Fibroblast of lung (primary cell): ENCODE results near the gene CA4. TPM values are rescaled to one million over a fixed set of nuclear protein-coding genes. Genes with fewer than 3 reads are reported as not detected.
"Not testable (repeated sequence)": the region's sequence is repeated elsewhere in the genome, so short reads cannot be mapped to it uniquely, and the experiment has no call there.

Source experiments
- DNase-seq, 2 donors: peaks; one replicate each; pipeline versions ENCODE4 v3.0.0 to v3.0.0-alpha.2; 2010; ENCODE audit warnings: low read depth in 2 of 2
- H2AFZ ChIP-seq: 2 replicates; pipeline ENCODE4 v1.5.1; 2012; ENCODE audit warnings: low read length, control low read depth, inconsistent platforms
- H3K27ac ChIP-seq: 2 replicates; pipeline ENCODE4 v1.5.1; 2011; ENCODE audit warnings: low read length, control low read depth; ENCODE audit not compliant: insufficient read depth
- H3K27me3 ChIP-seq: 2 replicates; pipeline ENCODE4 v1.5.1; 2011; ENCODE audit warnings: mild to moderate bottlenecking, low read length; ENCODE audit not compliant: control insufficient read depth, insufficient read depth
- H3K36me3 ChIP-seq: 2 replicates; pipeline ENCODE4 v1.5.1; 2011; ENCODE audit warnings: low read length; ENCODE audit not compliant: control insufficient read depth, insufficient read depth
- H3K4me1 ChIP-seq: 2 replicates; pipeline ENCODE4 v1.5.1; 2011; ENCODE audit warnings: low read length; ENCODE audit not compliant: control insufficient read depth, insufficient read depth; ENCODE audit errors: extremely low read depth
- H3K4me2 ChIP-seq: 2 replicates; pipeline ENCODE4 v1.5.1; 2011; ENCODE audit warnings: low read length, control low read depth; ENCODE audit not compliant: insufficient read depth; ENCODE audit errors: extremely low read depth
- H3K4me3 ChIP-seq, 4 experiments: fragments of 200-600 bp in 1 of 4; sonication (generic) in 1 of 4; replicated peaks in 1 of 4; 2 replicates each; pipeline ENCODE4 v1.5.1; 2011 to 2016; ENCODE audit warnings: low read length in 4 of 4, low read depth in 3 of 4, mild to moderate bottlenecking in 3 of 4, control low read depth in 2 of 4, inconsistent platforms in 1 of 4, mixed read lengths in 1 of 4; ENCODE audit not compliant: insufficient read depth in 1 of 4; ENCODE audit errors: control extremely low read depth in 1 of 4
- H3K79me2 ChIP-seq: 2 replicates; pipeline ENCODE4 v1.5.1; 2012; ENCODE audit warnings: mild to moderate bottlenecking, low read length, inconsistent platforms; ENCODE audit not compliant: control insufficient read depth, insufficient read depth
- H3K9ac ChIP-seq: 2 replicates; pipeline ENCODE4 v1.5.1; 2011; ENCODE audit warnings: mild to moderate bottlenecking, low read length, control low read depth; ENCODE audit not compliant: insufficient read depth
- H3K9me3 ChIP-seq: 2 replicates; pipeline ENCODE4 v1.5.1; 2012; ENCODE audit warnings: low read depth, low read length; ENCODE audit not compliant: control insufficient read depth, insufficient read depth
- H4K20me1 ChIP-seq: 2 replicates; pipeline ENCODE4 v1.5.1; 2011; ENCODE audit warnings: low read length; ENCODE audit not compliant: control insufficient read depth, insufficient read depth; ENCODE audit errors: extremely low read depth
- EZH2 ChIP-seq: IDR thresholded peaks from 2 replicates; pipeline ENCODE4 v1.5.1; 2012; ENCODE audit warnings: low read length, control low read depth, mild to moderate bottlenecking; ENCODE audit errors: missing control alignments
- polyA plus RNA-seq, 2 donors: library from polyadenylated mRNA; depleted of rRNA in 1 of 2; stranded (reverse) in 1 of 2; unstranded in 1 of 2; fragments of >200 nt; gene quantifications; 2 replicates each; pipeline ENCODE4 v1.2.1, GENCODE V29; 2011 to 2012; ENCODE audit warnings: missing spikeins in 1 of 2
- total RNA-seq: library from RNA; depleted of rRNA; stranded (reverse); fragments of >200 nt; gene quantifications from 2 replicates; pipeline ENCODE4 v1.2.1, GENCODE V29; 2014
- TF ChIP-seq, protein P1 (sequence below), 2 donors: IDR thresholded peaks in 1 of 2; conservative IDR thresholded peaks in 1 of 2; 1 replicate in 1 of 2; 2 replicates in 1 of 2; pipeline ENCODE4 v1.5.1; 2011 to 2012; ENCODE audit warnings: low read length in 2 of 2, control low read depth in 1 of 2, inconsistent platforms in 1 of 2, low read depth in 1 of 2, mild to moderate bottlenecking in 1 of 2

Gene CA4
- total and polyA plus RNA-seq, 2 donors (not counting 1 experiment from before 2014, with no cell fraction given), result not detected

DNA sequence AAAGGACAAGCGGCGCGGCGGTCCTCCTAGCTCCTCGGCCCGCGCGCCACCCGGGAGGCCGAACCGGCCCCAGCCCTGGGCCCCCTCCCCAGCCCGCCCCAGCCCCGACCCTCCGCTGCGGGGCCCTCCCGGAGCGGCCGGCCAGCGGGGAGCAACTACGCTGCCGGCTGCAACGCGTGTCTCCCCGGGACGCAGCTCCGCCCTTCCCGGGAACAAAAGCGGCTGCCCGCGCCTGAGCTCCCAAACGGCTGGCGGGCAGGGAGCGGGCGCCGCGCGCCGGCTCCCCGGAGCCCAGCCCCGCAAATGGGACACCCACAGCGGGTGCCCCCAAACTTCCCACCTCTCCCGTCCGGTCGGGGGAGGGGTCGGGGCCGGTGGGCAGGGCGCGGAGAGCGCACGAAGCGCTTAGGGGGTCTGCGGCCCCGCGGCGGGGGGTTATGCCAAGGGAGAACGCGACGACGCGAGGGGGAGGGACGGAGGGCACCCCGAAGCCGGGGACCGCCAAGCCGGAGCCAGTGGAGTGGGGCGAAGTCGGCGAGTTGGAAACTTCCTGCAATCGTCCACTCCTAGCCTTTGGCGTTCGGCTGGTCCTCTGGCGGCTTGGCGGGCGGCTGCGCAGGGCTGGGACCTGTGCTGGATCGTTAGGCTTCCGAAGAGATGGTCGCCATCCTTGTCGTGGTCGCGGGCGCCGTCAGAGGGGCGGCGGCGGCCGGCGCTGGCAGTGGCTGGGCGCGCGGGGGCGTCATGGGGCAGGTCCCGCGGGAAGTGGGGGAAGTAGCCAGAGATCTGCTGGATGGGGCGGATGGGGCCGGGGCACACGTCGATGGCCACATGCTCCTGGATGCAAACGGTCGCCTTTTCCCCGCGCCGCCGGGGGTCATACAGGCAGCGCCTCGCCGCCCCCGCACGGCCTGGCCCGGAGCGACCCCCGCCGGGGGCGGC is 29.7 kb upstream of the CA4 start:
- not testable (repeated sequence) for H3K9ac ChIP-seq, H3K4me1 ChIP-seq, H3K27ac ChIP-seq, H2AFZ ChIP-seq, H4K20me1 ChIP-seq, H3K79me2 ChIP-seq, DNase-seq, H3K36me3 ChIP-seq, H3K4me3 ChIP-seq, H3K9me3 ChIP-seq, H3K4me2 ChIP-seq, H3K27me3 ChIP-seq

DNA sequence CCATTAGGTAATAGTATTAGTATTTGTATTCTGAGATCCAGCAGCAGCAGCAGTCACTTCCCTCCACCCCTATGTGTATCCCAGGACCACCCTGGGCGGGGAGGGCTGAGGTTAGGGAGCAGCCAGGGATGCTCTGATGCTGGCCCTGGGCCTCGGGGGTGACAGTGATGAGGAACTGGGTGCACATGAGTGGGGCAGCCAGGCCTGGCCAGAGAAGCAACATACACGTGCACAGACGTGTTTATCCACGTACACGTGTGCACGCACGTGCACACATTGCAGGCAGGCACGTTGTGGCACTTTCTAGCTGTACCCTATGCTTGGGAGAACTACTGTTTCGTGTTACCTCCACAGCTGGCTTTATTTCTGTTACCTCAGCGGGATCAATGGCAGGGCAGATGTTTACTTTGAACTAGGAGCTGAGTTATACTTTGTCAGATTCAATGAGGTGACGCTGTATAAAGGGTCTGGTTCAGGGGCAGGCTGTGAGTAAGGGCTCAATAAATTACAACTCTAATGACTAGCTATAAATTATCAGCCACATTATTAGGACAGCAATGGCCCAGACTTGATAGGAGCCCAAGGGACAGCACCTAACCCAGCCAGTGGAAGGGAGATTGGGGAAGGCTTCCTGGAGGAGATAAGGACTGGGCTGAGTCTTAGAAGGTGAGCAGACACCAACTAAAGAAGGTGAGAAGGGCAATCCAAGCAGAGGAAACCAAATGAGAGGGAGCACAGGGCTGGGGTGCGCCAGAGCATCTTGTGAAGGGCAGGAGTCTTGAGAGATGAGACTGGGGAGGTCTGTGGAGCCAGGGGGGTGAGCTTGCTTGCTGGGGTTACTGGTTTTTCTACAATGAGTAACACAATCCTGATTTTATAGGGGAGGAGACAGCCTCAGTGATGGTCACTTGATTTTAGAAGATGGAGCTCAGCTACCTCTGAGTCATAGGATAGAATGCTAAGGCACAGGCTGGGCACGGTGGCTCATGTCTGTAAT is 22.4 kb upstream of the CA4 start:
- no peak overlapping the region for H3K4me2 ChIP-seq
- no peaks in the 10 kb centered on the region for H3K9me3 ChIP-seq
- no peaks in the 10 kb centered on the region for H3K79me2 ChIP-seq
- H3K4me3 ChIP-seq, result no peak overlapping the region
- TF ChIP-seq EZH2, result no peak
- TF ChIP-seq, protein P1, sequence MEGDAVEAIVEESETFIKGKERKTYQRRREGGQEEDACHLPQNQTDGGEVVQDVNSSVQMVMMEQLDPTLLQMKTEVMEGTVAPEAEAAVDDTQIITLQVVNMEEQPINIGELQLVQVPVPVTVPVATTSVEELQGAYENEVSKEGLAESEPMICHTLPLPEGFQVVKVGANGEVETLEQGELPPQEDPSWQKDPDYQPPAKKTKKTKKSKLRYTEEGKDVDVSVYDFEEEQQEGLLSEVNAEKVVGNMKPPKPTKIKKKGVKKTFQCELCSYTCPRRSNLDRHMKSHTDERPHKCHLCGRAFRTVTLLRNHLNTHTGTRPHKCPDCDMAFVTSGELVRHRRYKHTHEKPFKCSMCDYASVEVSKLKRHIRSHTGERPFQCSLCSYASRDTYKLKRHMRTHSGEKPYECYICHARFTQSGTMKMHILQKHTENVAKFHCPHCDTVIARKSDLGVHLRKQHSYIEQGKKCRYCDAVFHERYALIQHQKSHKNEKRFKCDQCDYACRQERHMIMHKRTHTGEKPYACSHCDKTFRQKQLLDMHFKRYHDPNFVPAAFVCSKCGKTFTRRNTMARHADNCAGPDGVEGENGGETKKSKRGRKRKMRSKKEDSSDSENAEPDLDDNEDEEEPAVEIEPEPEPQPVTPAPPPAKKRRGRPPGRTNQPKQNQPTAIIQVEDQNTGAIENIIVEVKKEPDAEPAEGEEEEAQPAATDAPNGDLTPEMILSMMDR (conservative IDR thresholded peaks at IDR 0.05 in 1 of 2, IDR thresholded peaks at IDR 0.05 in 1 of 2; ENCODE audit: low read depth in 1 of 2, low read length in 2 of 2), result no peak
- DNase-seq, result no peak
- H2AFZ ChIP-seq, result no peak overlapping the region
- no peak overlapping the region for H3K9ac ChIP-seq
- peaks cover under 1% of the 10 kb centered on the region for H3K36me3 ChIP-seq
- no peaks in the 10 kb centered on the region for H4K20me1 ChIP-seq
- no peaks in the 10 kb centered on the region for H3K4me1 ChIP-seq
- H3K27me3 ChIP-seq, result no peaks in the 10 kb centered on the region
- H3K27ac ChIP-seq, result no peak overlapping the region

DNA sequence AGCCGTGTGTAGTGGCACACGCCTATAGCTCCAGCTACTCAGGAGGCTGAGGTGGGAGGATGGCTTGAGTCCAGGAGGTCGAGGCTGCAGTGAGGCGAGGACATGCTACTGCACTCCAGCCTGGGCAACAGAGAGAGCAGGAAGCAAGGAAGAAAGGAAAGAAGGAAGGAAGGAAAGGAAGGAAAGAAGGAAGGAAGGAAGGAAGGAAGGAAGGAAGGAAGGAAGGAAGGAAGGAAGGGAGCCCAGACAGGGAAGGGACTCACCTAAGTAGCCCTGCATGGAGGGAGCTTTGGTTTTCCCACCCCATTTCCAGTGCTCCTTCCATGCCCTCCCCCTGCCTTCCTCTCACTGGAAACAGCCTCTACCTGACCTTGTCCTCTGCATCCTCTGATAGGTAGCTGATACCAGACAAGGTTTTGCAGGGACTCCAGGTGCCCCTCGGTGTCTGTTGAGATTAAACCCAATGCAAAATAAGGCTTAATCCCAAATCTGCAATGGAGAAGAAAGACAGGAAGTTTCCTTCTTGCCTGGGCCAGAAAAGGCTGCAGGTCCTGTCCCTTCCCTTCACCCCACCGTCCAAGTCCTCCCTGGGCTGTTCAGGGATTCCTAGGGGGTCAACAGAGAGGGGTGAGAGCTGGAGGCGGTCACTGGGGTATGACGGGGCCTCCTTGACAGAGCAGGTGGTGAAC is 21.5 kb upstream of the CA4 start:
- H3K4me3 ChIP-seq, result no peak overlapping the region
- H3K27ac ChIP-seq, result no peak overlapping the region
- H3K4me2 ChIP-seq, result no peak overlapping the region
- no peak for DNase-seq
- no peak for TF ChIP-seq EZH2
- TF ChIP-seq, protein P1 (conservative IDR thresholded peaks at IDR 0.05 in 1 of 2, IDR thresholded peaks at IDR 0.05 in 1 of 2; ENCODE audit: low read depth in 1 of 2, low read length in 2 of 2), result no peak
- H3K36me3 ChIP-seq, result peaks cover 2% of the 10 kb centered on the region
- H3K9me3 ChIP-seq, result no peaks in the 10 kb centered on the region
- H4K20me1 ChIP-seq, result no peaks in the 10 kb centered on the region
- no peaks in the 10 kb centered on the region for H3K4me1 ChIP-seq
- no peak overlapping the region for H2AFZ ChIP-seq
- H3K9ac ChIP-seq, result no peak overlapping the region
- H3K27me3 ChIP-seq, result no peaks in the 10 kb centered on the region
- H3K79me2 ChIP-seq, result no peaks in the 10 kb centered on the region
